Stimulated activated CD4-positive, alpha-beta T cell treated with anti-CD3 and anti-CD28 coated beads, Interleukin-4, amount 100 ng/mL, for 1 hour (primary cell): ENCODE measurements around the gene BYSL.
A peak's percentile ranks its signal among the peaks of the same experiment; 100 is the strongest.

Experiments
- DNase-seq: peaks from one replicate; pipeline ENCODE4 v3.0.0-alpha.2; 2020

Gene BYSL

GRCh38 chr6:41920921-41921711 lies at the start of gene BYSL, which contains the start of gene MED20:
Gene BYSL, plus strand, starts transcription at chr6:41921499. Its CDS starts 64 bp downstream, at chr6:41921563.
Gene MED20, minus strand, starts transcription at chr6:41921139. Its CDS starts 121 bp downstream, at chr6:41921018.
- DNase-seq, result peak; percentile 95

GRCh38 chr6:41871691-41872090 lies 49.6 kb upstream of the BYSL start:
- DNase-seq, result no peak

- DNase-seq, result no peak
Measured at GRCh38 chr6:41872147-41872546, 49.2 kb upstream of the BYSL start.

GRCh38 chr6:41874741-41875140 lies 46.6 kb upstream of the BYSL start:
- DNase-seq, result no peak

- DNase-seq, result no peak
Measured at GRCh38 chr6:41877051-41877680, 44.1 kb upstream of the BYSL start.

GRCh38 chr6:41878246-41878645 lies 43.1 kb upstream of the BYSL start:
- DNase-seq, result no peak

- DNase-seq, result no peak
Measured at GRCh38 chr6:41878961-41879405, 42.3 kb upstream of the BYSL start.

- no peak for DNase-seq
Measured at GRCh38 chr6:41881506-41881905, 39.8 kb upstream of the BYSL start.

GRCh38 chr6:41884957-41885356 lies 36.3 kb upstream of the BYSL start:
- DNase-seq, result no peak

- DNase-seq, result no peak
Measured at GRCh38 chr6:41885930-41886329, 35.4 kb upstream of the BYSL start.

- DNase-seq, result no peak
Measured at GRCh38 chr6:41887331-41887751, 34.0 kb upstream of the BYSL start.

- DNase-seq, result no peak
Measured at GRCh38 chr6:41892921-41893564, 28.3 kb upstream of the BYSL start.

GRCh38 chr6:41894366-41895299 lies 26.7 kb upstream of the BYSL start:
- DNase-seq, result peak; percentile 50

GRCh38 chr6:41895300-41896233 lies 25.7 kb upstream of the BYSL start, which contains the start of gene USP49:
Gene USP49, minus strand, starts transcription at chr6:41895375. Its CDS starts 88,392 bp downstream, at chr6:41806983.
- DNase-seq, result peak; percentile 96

- no peak for DNase-seq
Measured at GRCh38 chr6:41896281-41896680, 25.0 kb upstream of the BYSL start.

GRCh38 chr6:41900861-41901260 lies 20.4 kb upstream of the BYSL start:
- no peak for DNase-seq

GRCh38 chr6:41901882-41902519 lies 19.3 kb upstream of the BYSL start:
- DNase-seq, result peak; percentile 56

GRCh38 chr6:41909727-41910126 lies 11.6 kb upstream of the BYSL start:
- no peak for DNase-seq

- DNase-seq, result no peak
Measured at GRCh38 chr6:41914343-41914742, 7.0 kb upstream of the BYSL start.

- no peak for DNase-seq
Measured at GRCh38 chr6:41914869-41915530, 6.3 kb upstream of the BYSL start.
